BLaER1 treated with 17β-estradiol and CSF1 and Interleukin-3, amounts not matched to agents 10 nM and 100 nM (cell line): ENCODE measurements around the gene DNM1.

Experiments
- H3K27ac ChIP-seq, 11 experiments: shearing (Covaris generic); formaldehyde crosslinking; 2 replicates each; pipeline ENCODE4 v1.8.1; 2022
- H3K27me3 ChIP-seq, 11 experiments: shearing (Covaris generic); formaldehyde crosslinking; 2 replicates each; pipeline ENCODE4 v1.8.1; 2022
- H3K36me3 ChIP-seq, 11 experiments: shearing (Covaris generic); formaldehyde crosslinking; 2 replicates each; pipeline ENCODE4 v1.8.1; 2022
- H3K4me1 ChIP-seq, 10 experiments: shearing (Covaris generic); formaldehyde crosslinking; 2 replicates each; pipeline ENCODE4 v1.8.1; 2022
- H3K4me2 ChIP-seq, 11 experiments: shearing (Covaris generic); formaldehyde crosslinking; 2 replicates each; pipeline ENCODE4 v1.8.1; 2022
- H3K4me3 ChIP-seq, 10 experiments: shearing (Covaris generic); formaldehyde crosslinking; 2 replicates each; pipeline ENCODE4 v1.8.1; 2022
- H3K9ac ChIP-seq, 11 experiments: shearing (Covaris generic); formaldehyde crosslinking; 2 replicates each; pipeline ENCODE4 v1.8.1; 2022
- H3K9me3 ChIP-seq, 11 experiments: shearing (Covaris generic); formaldehyde crosslinking; replicated peaks in 1 of 11; 2 replicates each; pipeline ENCODE4 v1.8.1; 2022
- H4K20me1 ChIP-seq, 11 experiments: shearing (Covaris generic); formaldehyde crosslinking; 2 replicates each; pipeline ENCODE4 v1.8.1; 2022
- Cebpa-rat ChIP-seq, 11 experiments: shearing (Covaris generic); IDR thresholded peaks; 2 replicates each; pipeline ENCODE4 v1.8.1; 2022

The DNM1 gene

DNA sequence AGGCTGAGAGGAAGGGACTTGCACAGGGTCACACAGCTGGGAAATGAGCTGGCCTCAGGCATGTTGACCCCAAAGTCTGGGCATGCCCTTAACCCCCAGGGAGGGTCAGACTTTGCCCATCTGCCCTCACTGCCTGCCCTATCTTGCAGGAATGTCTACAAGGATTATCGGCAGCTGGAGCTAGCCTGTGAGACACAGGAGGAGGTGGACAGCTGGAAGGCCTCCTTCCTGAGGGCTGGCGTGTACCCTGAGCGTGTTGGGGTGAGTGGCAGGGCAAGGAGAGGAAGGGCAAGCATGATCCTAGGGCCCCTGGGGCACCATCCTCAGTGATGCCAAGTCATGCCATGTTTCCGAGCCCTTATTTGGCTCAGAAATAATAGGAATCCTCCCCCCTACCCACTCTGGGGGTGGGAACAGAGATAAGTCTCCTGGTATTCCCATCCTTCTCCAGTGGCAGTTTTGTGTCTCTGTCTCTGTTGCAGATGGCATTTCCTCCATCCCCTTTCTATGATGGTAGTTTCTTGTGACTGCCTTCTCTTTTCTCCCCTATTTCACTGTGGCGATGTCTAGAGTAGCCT, 44.1 kb downstream of the DNM1 start:
- Histone ChIP-seq H3K4me2 (no peak overlapping the region), H3K9ac (no peak overlapping the region), H3K9me3 (no peaks in the 10 kb centered on the region), H3K4me1 (peaks cover 48 to 68% (median 57%) of the 10 kb centered on the region in 10 experiments), H3K4me3 (no peak overlapping the region), H3K27me3 (peaks cover 0 to 11% (median 5%) of the 10 kb centered on the region in 11 experiments; a peak in 11 of 22 replicates), H4K20me1 (peaks cover 0 to 11% (median 0%) of the 10 kb centered on the region in 11 experiments; a peak in 3 of 22 replicates), H3K27ac (peak overlapping the region in 1 of 11 experiments; percentile 6; a peak in 2 of 22 replicates), H3K36me3 (no peaks in the 10 kb centered on the region)
- TF ChIP-seq Cebpa-rat (IDR thresholded peaks at IDR 0.05) = no peak

DNA sequence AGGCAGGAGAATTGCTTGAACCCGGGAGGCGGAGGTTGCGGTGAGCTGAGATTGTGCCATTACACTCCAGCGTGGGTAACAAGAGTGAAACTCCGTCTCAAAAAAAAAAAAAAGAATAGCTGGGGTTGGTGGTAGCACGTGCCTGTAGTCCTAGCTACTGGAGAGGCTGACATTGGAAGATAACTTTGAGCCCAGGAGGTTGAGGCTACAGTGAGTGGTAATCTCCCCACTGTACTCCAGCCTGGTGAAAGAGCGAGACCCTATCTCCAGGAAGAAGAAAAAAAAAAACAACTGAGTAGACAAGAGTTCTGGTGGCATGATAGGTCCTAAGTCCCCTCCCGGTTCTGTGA, 46.4 kb downstream of the DNM1 start:
- TF ChIP-seq Cebpa-rat (IDR thresholded peaks at IDR 0.05) = no peak
- H3K4me1 ChIP-seq = peaks cover 31 to 66% (median 52%) of the 10 kb centered on the region in 10 experiments
- H4K20me1 ChIP-seq = peaks cover 0 to 30% (median 0%) of the 10 kb centered on the region in 11 experiments; a peak in 4 of 22 replicates
- H3K9ac ChIP-seq = no peak overlapping the region
- H3K36me3 ChIP-seq = peaks cover 0 to 10% (median 0%) of the 10 kb centered on the region in 11 experiments; a peak in 2 of 22 replicates
- no peaks in the 10 kb centered on the region for H3K9me3 ChIP-seq
- H3K4me3 ChIP-seq = no peak overlapping the region
- H3K27ac ChIP-seq = no peak overlapping the region; a peak in 1 of 22 replicates
- H3K27me3 ChIP-seq = peaks cover 0 to 11% (median 5%) of the 10 kb centered on the region in 11 experiments; a peak in 11 of 22 replicates
- H3K4me2 ChIP-seq = 0 out of 22 replicates have a peak overlapping the region, but pooled peaks of 1 of the 11 experiments have one; percentile 18

DNA sequence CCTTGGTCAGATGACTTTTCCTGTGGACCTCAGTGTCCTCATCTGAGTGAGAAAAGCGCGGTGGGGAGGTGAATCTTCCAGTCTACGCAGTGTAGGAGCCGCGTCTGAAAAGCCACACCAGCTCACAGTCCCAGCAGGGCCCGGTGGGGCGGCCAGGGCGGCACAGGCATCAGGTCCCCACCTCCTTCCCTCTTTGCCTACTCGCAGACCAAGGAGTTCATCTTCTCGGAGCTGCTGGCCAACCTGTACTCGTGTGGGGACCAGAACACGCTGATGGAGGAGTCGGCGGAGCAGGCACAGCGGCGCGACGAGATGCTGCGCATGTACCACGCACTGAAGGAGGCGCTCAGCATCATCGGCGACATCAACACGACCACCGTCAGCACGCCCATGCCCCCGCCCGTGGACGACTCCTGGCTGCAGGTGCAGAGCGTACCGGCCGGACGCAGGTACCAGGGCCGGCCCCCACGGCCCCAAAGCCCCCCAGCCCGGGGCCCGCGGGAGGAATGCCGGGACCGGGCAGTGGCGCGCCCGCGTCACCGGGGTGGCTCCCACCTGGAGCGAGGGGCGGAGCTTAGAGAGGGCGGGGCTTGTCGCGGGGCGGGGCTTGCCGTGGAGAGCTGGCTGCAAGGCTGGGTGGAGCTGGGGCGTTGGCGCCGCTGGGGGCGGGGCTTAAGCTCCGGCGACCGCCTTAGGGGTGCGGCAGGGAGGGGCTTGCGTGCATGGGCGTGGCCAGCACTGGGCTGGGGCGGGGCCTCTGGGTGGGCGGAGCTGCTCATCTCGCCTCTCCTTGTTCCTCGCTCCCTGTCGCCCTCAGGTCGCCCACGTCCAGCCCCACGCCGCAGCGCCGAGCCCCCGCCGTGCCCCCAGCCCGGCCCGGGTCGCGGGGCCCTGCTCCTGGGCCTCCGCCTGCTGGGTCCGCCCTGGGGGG, 47.0 kb downstream of the DNM1 start:
- Histone ChIP-seq H4K20me1 (peaks cover 0 to 30% (median 0%) of the 10 kb centered on the region in 11 experiments; a peak in 5 of 22 replicates), H3K4me3 (peak overlapping the region; percentile 57 to 78 (median 69)), H3K27ac (peak overlapping the region in 10 of 11 experiments; percentile 21 to 74 (median 70); a peak in 20 of 22 replicates), H3K9me3 (no peaks in the 10 kb centered on the region), H3K4me1 (peaks cover 27 to 60% (median 49%) of the 10 kb centered on the region in 10 experiments), H3K36me3 (peaks cover 0 to 10% (median 0%) of the 10 kb centered on the region in 11 experiments; a peak in 3 of 22 replicates), H3K27me3 (peaks cover 0 to 11% (median 5%) of the 10 kb centered on the region in 11 experiments; a peak in 11 of 22 replicates), H3K9ac (peak overlapping the region; percentile 66 to 85 (median 76)), H3K4me2 (peak overlapping the region; percentile 93 to 100 (median 99))
- TF ChIP-seq Cebpa-rat (IDR thresholded peaks at IDR 0.05) = no peak

DNA sequence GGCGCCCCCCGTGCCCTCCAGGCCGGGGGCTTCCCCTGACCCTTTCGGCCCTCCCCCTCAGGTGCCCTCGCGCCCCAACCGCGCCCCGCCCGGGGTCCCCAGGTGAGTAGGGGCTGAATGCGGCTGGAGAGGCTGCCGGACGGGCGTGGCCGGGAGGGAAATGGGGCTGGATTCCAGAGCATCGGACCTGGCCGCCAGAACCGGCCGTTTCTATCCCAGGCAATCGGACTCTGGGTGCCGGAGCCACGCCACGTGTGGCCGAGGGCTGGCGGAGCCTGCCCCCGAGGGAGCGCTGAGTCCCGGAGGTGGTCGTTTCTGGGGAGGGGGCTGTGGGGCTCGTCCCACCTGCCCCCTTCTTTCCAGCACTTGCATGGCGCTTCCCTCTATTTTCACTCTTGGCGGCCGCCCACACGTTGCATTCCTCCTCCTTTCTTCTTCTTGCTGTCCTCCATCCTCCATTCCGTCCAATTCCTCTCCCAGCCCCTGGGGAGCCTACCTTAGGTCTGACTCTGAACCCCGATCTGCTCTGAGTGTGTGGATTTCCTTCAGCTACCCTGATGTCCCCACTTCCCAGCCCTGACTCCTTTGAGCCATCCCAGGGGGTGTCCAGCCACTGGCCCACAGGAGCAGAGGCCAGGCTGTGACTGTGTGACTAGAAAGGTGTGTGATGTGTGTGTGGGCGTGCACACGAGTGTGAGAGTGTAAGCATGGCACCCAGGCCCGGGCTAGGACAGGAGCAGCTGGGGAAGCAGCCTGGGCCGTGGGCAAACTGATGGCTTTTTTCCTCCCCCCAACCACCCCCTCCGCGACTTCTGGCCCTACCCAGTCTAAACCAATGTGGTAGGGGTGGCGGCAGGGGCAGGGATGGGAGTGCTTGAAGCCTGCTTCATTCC, 47.9 kb downstream of the DNM1 start:
- H4K20me1 ChIP-seq = peaks cover 0 to 38% (median 0%) of the 10 kb centered on the region in 11 experiments; a peak in 6 of 22 replicates
- TF ChIP-seq Cebpa-rat (IDR thresholded peaks at IDR 0.05) = no peak
- H3K27me3 ChIP-seq = peaks cover 0 to 11% (median 5%) of the 10 kb centered on the region in 11 experiments; a peak in 11 of 22 replicates
- H3K9ac ChIP-seq = peak overlapping the region; percentile 66 to 85 (median 76)
- H3K27ac ChIP-seq = peak overlapping the region in 10 of 11 experiments; percentile 21 to 74 (median 70); a peak in 20 of 22 replicates
- no peaks in the 10 kb centered on the region for H3K9me3 ChIP-seq
- peak overlapping the region; percentile 57 to 78 (median 69) for H3K4me3 ChIP-seq
- H3K36me3 ChIP-seq = peaks cover 0 to 14% (median 5%) of the 10 kb centered on the region in 11 experiments; a peak in 10 of 22 replicates
- peak overlapping the region; percentile 93 to 100 (median 99) for H3K4me2 ChIP-seq
- peaks cover 18 to 51% (median 40%) of the 10 kb centered on the region in 10 experiments for H3K4me1 ChIP-seq

DNA sequence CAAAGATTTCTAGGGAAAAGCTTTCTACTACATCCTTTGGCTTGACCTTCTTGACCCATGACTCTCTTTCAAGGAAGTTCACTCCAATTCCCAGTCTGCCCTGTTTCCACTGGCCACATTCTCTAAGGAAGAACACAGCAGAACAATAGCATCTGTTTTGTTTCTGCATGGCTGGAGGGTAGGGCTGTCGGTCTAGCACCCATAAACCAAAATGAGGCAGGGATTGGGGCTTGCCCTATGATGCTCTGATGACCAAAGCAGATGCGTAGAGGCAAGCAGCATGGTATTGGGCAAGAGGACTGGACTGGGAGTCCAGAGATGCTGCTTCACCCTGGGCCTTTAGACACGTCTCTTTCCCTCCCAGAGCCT, 48.5 kb downstream of the DNM1 start:
- Histone ChIP-seq H3K4me3 (peak overlapping the region in 7 of 10 experiments; percentile 64 to 73 (median 69); a peak in 6 of 20 replicates), H3K4me2 (peak overlapping the region; percentile 93 to 100 (median 99)), H3K9ac (peak overlapping the region in 4 of 11 experiments; percentile 69 to 79 (median 76); a peak in 3 of 22 replicates), H3K4me1 (peaks cover 13 to 45% (median 34%) of the 10 kb centered on the region in 10 experiments), H3K36me3 (peaks cover 2 to 21% (median 8%) of the 10 kb centered on the region in 11 experiments; a peak in 21 of 22 replicates), H4K20me1 (peaks cover 0 to 42% (median 0%) of the 10 kb centered on the region in 11 experiments; a peak in 6 of 22 replicates), H3K9me3 (no peaks in the 10 kb centered on the region), H3K27ac (no peak overlapping the region), H3K27me3 (peaks cover 0 to 11% (median 5%) of the 10 kb centered on the region in 11 experiments; a peak in 11 of 22 replicates)
- TF ChIP-seq Cebpa-rat (IDR thresholded peaks at IDR 0.05) = no peak

DNA sequence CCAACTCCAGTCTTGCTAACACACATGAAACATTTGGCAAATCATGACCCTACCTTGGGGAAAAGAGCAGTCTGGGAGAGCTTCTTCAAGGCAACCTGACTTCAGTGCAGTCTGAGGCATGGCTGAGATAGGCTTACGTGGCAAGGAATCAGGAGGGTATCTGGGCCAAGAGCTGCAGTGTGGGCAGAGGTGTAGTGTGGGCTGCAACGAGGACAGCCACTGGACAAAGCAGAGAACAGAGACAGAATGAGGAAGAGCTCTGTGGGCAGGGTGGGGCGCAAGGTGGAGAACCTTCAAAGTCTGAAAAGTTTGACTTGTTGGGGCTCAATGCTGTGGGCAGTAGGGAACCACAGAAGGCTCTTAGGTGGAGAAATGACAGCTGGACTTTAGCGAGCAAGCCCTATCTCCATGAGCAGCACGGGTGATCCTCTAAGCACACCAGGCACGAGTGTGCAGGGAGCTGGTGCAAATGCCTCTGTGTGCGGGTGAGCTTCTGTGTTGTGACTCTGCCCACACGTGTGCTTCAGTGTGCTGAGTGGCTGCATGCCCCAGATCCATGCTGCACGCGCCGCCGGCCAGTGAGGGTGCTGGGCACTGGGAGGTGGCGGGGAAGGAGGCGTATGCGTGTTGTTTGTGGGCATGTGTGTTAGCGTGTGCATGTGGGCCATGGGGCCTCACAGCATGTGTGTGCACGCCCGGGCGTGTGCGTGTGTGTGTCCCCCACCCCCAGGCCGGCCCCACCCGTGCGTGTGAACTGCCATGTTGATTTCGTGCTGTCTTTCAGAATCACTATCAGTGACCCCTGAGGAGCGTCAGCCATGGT, 49.3 kb downstream of the DNM1 start:
- peak overlapping the region in 10 of 11 experiments; percentile 93 to 100 (median 99); a peak in 17 of 22 replicates for H3K4me2 ChIP-seq
- no peak overlapping the region for H3K27ac ChIP-seq
- H4K20me1 ChIP-seq = peaks cover 0 to 49% (median 0%) of the 10 kb centered on the region in 11 experiments; a peak in 7 of 22 replicates
- no peak overlapping the region for H3K4me3 ChIP-seq
- TF ChIP-seq Cebpa-rat (IDR thresholded peaks at IDR 0.05) = no peak
- H3K9me3 ChIP-seq = no peaks in the 10 kb centered on the region
- peaks cover 0 to 11% (median 5%) of the 10 kb centered on the region in 11 experiments; a peak in 11 of 22 replicates for H3K27me3 ChIP-seq
- peaks cover 13 to 38% (median 32%) of the 10 kb centered on the region in 10 experiments for H3K4me1 ChIP-seq
- H3K36me3 ChIP-seq = peaks cover 10 to 29% (median 16%) of the 10 kb centered on the region in 11 experiments
- H3K9ac ChIP-seq = peak overlapping the region in 2 of 11 experiments; percentile 39 to 49; a peak in 2 of 22 replicates
